SU-DHL-6 (cell line): ENCODE results near the gene CA5A.

Experiments
- H2AFZ ChIP-seq: fragments of 200-600 bp; sonication (generic); 2 replicates; pipeline ENCODE4 v1.6.1; 2014; ENCODE audit warnings: low read depth, mild to moderate bottlenecking, moderate library complexity, mixed read lengths, antibody characterized with exemption, low read length; ENCODE audit not compliant: severe bottlenecking
- H3F3A ChIP-seq: fragments of 200-600 bp; shearing (Covaris generic); 2 replicates; pipeline ENCODE4 v1.6.0; 2016; ENCODE audit warnings: antibody characterized with exemption, mild to moderate bottlenecking; ENCODE audit not compliant: insufficient read depth
- H3K27ac ChIP-seq: fragments of 200-600 bp; sonication (generic); 2 replicates; pipeline ENCODE4 v1.5.1; 2016; ENCODE audit warnings: low read depth, mild to moderate bottlenecking, low read length, moderate library complexity, mixed read lengths
- H3K27me3 ChIP-seq: fragments of 200-600 bp; sonication (generic), shearing (Covaris generic); 2 replicates; pipeline ENCODE4 v1.6.0; 2014; ENCODE audit warnings: mild to moderate bottlenecking, low read length
- H3K36me3 ChIP-seq: fragments of 200-600 bp; sonication (generic); 2 replicates; pipeline ENCODE4 v1.6.1; 2014; ENCODE audit warnings: mild to moderate bottlenecking, low read length, mixed read lengths
- H3K4me2 ChIP-seq: fragments of 300-600, 200-600 bp; shearing (Covaris generic), sonication (generic); 2 replicates; pipeline ENCODE4 v1.6.0; 2014; ENCODE audit warnings: low read length, low read depth, mild to moderate bottlenecking; ENCODE audit not compliant: poor library complexity, severe bottlenecking
- H3K4me3 ChIP-seq: fragments of 200-600 bp; sonication (generic); 2 replicates; pipeline ENCODE4 v1.5.1; 2014; ENCODE audit warnings: antibody characterized with exemption, low read length, mild to moderate bottlenecking, mixed read lengths; ENCODE audit not compliant: insufficient read depth, poor library complexity, severe bottlenecking
- H3K79me2 ChIP-seq: fragments of 200-600 bp; sonication (generic); 2 replicates; pipeline ENCODE4 v1.6.1; 2014; ENCODE audit warnings: mild to moderate bottlenecking, low read length, moderate library complexity; ENCODE audit not compliant: insufficient read depth
- H3K9ac ChIP-seq: fragments of 200-600 bp; sonication (generic); 2 replicates; pipeline ENCODE4 v1.7.0; 2014; ENCODE audit warnings: mild to moderate bottlenecking, low read length
- H3K9me2 ChIP-seq: fragments of 200-600 bp; sonication (generic); replicated peaks from 2 replicates; pipeline ENCODE4 v1.6.1; 2014; ENCODE audit warnings: low read length; ENCODE audit not compliant: insufficient read depth
- H3K9me3 ChIP-seq: fragments of 200-600 bp; sonication (generic); 2 replicates; pipeline ENCODE4 v1.6.1; 2014; ENCODE audit warnings: low read length, mixed read lengths; ENCODE audit not compliant: insufficient read depth
- H4K20me1 ChIP-seq: fragments of 200-600 bp; sonication (generic); 2 replicates; pipeline ENCODE4 v1.6.1; 2014; ENCODE audit warnings: low read depth, mild to moderate bottlenecking, antibody characterized with exemption, low read length, moderate library complexity, mixed read lengths
- CTCF ChIP-seq: fragments of 200-600 bp; sonication (generic); IDR thresholded peaks from one replicate; pipeline ENCODE4 v1.5.1; 2017; ENCODE audit warnings: antibody characterized with exemption, mild to moderate bottlenecking, low read length, moderate library complexity; ENCODE audit not compliant: insufficient read depth, poor library complexity, severe bottlenecking
- EZH2phosphoT487 ChIP-seq: fragments of 200-600 bp; sonication (generic), shearing (Covaris generic); conservative IDR thresholded peaks from 2 replicates; pipeline ENCODE4 v1.6.1; 2018; ENCODE audit warnings: mild to moderate bottlenecking, antibody characterized with exemption, low read length, moderate library complexity, mixed read lengths

CA5A gene

GRCh38 chr16:87952751-87953150, 16.4 kb upstream of the CA5A start:
- Histone ChIP-seq H2AFZ (no peak overlapping the region), H3K4me3 (peak overlapping the region; percentile 67), H3K9me3 (no peaks in the 10 kb centered on the region), H3F3A (0 out of 2 replicates have a peak, but pooled peaks cover 3% of the 10 kb centered on the region), H3K36me3 (peaks cover 2% of the 10 kb centered on the region; the same call in 1 of the 2 replicates), H3K4me2 (peak overlapping the region; percentile 81), H3K79me2 (peaks cover 62% of the 10 kb centered on the region), H3K27ac (no peak overlapping the region), H3K9me2 (no peaks in the 10 kb centered on the region), H3K9ac (peak overlapping the region; percentile 94), H4K20me1 (no peaks in the 10 kb centered on the region), H3K27me3 (no peaks in the 10 kb centered on the region)
- TF ChIP-seq CTCF (no peak), EZH2phosphoT487 (no peak)

- Histone ChIP-seq H3K9ac (peak overlapping the region; percentile 94), H3K36me3 (peaks cover 2% of the 10 kb centered on the region; the same call in 1 of the 2 replicates), H2AFZ (no peak overlapping the region), H3K9me3 (no peaks in the 10 kb centered on the region), H3K27ac (peak overlapping the region; percentile 91), H4K20me1 (no peaks in the 10 kb centered on the region), H3K27me3 (no peaks in the 10 kb centered on the region), H3K4me3 (peak overlapping the region; percentile 67), H3K4me2 (peak overlapping the region; percentile 81), H3K9me2 (no peaks in the 10 kb centered on the region), H3K79me2 (peaks cover 53% of the 10 kb centered on the region), H3F3A (0 out of 2 replicates have a peak, but pooled peaks cover 3% of the 10 kb centered on the region)
- TF ChIP-seq EZH2phosphoT487: no peak
Measured at GRCh38 chr16:87951552-87952538, 15.5 kb upstream of the CA5A start.

GRCh38 chr16:87950765-87951551, 14.6 kb upstream of the CA5A start, which contains the start of gene BANP:
TSS of gene BANP (plus strand) at chr16:87951434. CDS start at chr16:87975116, 23,682 bp downstream.
- Histone ChIP-seq H3K27me3 (no peaks in the 10 kb centered on the region), H3K9me3 (no peaks in the 10 kb centered on the region)

More at GRCh38 chr16:87950765-87951551, 14.6 kb upstream of the CA5A start, which contains the start of gene BANP:
- Histone ChIP-seq H3K9me2 (no peaks in the 10 kb centered on the region), H3K36me3 (peaks cover 2% of the 10 kb centered on the region; the same call in 1 of the 2 replicates), H4K20me1 (no peaks in the 10 kb centered on the region), H3K4me2 (peak within 1 kb of the TSS; percentile 81), H3F3A (0 out of 2 replicates have a peak, but pooled peaks cover 3% of the 10 kb centered on the region), H3K9ac (peak within 1 kb of the TSS; percentile 94), H2AFZ (peak within 1 kb of the TSS; percentile 99), H3K4me3 (peak within 1 kb of the TSS; percentile 67), H3K79me2 (peaks cover 44% of the 10 kb centered on the region), H3K27ac (peak within 1 kb of the TSS; percentile 91)
- TF ChIP-seq CTCF (no peak), EZH2phosphoT487 (no peak)
